HG02973 (cell line): Measurements from ENCODE around the gene CUL5.

Experiments
- ATAC-seq: cut with Tn5 transposase; IDR thresholded peaks from one replicate; pipeline ENCODE4 v1.9.1; 2021; ENCODE audit warnings: moderate library complexity; ENCODE audit not compliant: unreplicated experiment

CUL5 gene

GRCh38 chr11:108008656-108009496 lies at the start of gene CUL5:
CUL5 (plus strand) TSS chr11:108008898; CDS start chr11:108009349, 451 bp downstream.
- peak; percentile 85 for ATAC-seq

DNA sequence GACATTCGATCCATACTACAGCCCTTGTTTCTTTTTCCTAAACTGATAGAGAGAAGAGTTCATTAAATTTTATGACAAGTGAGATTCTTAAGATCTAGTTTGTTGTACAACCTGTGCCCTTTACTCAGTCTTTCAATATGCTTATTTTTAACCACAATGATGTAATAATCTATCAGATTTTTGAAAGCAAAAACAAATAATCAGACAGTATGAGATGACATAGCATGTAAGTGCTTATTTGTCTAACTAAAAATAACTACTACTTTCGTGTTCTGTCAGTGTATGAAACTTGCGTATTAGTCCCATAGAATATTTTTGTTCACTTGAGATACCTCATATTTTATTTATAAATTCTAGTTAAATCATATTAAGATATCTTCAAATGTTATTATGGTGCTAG lies 47.2 kb upstream of the CUL5 start:
- no peak for ATAC-seq

DNA sequence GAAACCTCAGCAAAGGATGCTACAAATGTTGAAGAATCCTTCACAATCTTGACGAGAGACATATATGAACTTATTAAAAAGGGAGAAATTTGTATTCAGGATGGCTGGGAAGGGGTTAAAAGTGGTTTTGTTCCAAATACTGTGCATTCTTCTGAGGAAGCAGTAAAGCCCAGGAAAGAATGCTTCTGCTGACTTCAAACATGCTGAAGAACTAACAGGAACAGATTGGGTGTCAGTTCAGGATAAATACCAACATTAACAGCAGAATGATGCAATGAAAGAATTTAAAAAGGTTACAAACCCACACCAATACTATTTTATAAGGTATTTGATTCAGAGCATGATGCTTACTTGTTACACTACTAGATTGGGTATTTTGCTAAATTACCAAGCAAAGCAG lies 46.5 kb upstream of the CUL5 start:
- no peak for ATAC-seq

- ATAC-seq = no peak
These were observed 45.6 kb upstream of the CUL5 start for GRCh38 chr11:107963091-107963490.

DNA sequence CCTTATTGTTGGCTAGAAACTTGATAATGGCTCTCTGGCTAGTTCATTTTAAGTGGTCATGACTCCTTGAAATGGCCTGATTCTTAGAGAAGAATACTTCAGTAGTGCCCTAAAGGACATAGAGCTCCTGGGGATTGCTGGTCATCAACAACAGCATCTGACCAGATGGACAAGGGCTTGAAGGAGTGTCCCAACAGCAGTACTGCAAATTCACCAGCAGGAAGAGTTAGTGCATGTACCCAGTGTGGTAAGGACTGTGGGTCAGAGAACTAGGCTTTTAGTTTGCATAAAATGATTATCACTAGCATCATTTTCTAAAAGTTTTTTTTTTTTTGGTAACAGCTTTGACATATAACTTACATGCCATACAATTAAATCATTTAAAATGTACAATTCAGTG lies 39.5 kb upstream of the CUL5 start:
- no peak for ATAC-seq

DNA sequence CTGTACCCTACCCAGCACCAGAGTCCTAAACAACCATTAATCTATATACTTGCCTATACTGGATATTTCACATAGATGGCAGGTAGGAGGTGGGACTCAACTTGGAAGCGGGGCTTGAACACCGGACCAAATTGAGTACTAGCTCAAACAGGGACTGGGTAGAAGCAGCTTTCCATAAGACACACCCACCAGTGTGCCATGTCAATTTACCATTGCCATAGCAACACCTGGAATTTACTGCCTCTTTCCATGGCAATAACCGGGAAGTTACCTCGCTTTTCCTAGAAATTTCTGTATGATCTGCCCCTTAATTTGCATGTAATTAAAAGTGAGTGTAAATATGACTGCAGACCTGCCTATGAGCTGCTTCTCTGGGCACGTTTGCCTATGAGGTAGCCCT lies 38.6 kb upstream of the CUL5 start:
- no peak for ATAC-seq

GRCh38 chr11:107973641-107974040 lies 35.1 kb upstream of the CUL5 start:
- no peak for ATAC-seq

- ATAC-seq = no peak
These were observed 20.1 kb upstream of the CUL5 start for GRCh38 chr11:107988397-107989158.

GRCh38 chr11:107991868-107992414 lies 16.8 kb upstream of the CUL5 start:
- no peak for ATAC-seq

DNA sequence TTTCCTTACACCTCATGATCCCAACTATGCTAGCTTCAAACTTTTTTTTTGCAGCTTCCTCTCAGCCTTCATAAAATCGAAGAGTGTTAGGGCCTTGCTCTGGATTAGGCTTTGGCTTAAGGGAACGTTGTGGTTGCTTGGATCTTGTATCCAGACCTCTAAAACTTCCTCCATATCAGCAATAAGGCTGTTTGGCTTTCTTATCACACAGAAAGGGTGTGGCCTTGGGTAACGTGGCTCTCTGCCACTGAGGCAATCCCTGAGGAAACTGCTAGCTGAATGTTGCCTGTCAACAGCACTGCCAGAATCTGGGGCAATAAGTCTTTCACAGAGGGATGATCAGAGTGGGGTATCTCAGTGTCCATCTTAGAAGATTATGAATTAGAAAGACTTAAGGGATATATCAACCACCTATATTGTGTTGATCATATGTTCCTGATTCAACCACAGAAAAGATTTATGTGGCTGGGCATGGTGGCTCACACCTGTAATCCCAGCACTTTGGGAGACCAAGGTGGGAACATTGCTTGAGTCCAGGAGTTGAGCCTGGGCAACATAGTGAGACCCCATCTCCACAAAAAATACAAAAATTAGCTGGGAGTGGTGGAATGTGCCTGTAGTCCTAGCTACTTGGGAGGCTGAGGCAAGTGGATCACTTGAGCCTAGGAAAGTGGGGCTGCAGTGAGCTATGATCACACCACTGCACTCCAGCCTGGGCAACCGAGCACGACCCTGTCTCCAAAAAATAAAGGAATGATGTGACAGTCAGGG lies 12.5 kb upstream of the CUL5 start:
- no peak for ATAC-seq

- no peak for ATAC-seq
These were observed 9.9 kb upstream of the CUL5 start for GRCh38 chr11:107998761-107999160.

GRCh38 chr11:107999759-108000455 lies 8.8 kb upstream of the CUL5 start:
- peak; percentile 94 for ATAC-seq

DNA sequence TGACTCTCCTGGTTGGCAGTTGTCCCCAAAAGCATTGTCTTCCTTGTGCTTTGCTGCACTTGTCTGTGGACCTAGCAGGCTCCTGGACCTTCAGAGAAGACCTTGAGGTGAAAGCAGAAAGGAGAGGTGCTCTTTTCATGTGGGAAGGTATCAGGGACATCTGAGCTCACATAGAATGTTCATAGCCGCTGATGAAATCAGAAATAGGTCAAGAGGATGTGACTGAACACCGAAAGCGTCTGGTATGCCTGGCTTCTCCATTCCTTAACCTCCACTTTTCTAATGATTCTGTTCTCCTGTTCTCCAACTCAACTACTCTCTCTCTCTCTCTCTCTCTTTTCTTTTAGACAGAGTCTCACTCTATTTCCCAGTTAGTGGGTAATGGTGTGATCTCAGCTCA lies 6.2 kb upstream of the CUL5 start:
- ATAC-seq = no peak

- no peak for ATAC-seq
These were observed 5.1 kb upstream of the CUL5 start for GRCh38 chr11:108003623-108004022.

- no peak for ATAC-seq
These were observed 879 bp upstream of the CUL5 start for GRCh38 chr11:108007819-108008218.

GRCh38 chr11:108009497-108010370 lies 1.0 kb downstream of the CUL5 start:
- ATAC-seq = no peak

DNA sequence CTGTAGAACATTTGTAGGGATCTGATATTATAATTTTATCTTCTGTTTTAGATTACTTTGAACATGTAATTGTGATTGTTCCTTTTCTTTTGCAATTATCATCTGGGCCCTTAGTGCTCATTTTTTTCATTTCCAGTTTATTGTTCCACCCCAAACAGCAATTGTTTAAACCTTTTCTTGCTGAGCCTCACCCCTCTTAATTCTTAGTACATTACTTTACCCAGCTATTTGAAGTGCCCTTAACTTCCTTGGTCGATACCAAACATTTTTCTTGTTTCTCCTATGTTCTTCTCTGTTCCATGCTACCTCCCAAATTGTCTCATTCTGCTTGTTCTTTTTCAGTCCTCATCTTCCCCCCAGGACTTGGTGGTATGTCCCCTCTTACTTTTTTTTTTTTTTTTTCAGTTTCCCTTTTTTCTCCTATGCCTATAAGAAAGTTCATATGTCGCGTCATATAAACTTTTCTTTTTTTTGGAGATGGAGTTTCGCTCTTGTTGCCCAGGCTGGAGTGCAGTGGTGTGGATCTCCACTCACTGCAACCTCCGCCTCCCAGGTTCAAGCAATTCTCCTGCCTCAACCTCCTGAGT lies 3.5 kb downstream of the CUL5 start:
- no peak for ATAC-seq

DNA sequence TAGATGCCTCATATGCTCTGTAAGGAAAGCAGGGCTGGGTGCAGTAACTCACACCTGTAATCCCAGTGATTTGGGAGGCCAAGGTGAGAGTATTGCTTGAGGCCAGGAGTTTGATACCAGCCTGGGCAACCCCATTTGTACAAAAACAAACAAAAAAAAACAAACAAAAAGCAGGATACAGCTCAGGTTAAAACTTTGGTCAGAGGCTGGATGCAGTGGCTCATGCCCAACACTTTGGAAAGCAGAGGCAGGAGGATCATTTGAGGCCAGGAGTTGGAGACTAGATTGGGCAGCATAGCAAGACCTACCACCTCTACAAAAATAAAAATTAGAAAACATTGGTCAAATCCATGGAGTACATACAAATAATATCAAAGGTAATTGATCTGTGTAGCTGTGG lies 7.9 kb downstream of the CUL5 start:
- ATAC-seq = no peak

DNA sequence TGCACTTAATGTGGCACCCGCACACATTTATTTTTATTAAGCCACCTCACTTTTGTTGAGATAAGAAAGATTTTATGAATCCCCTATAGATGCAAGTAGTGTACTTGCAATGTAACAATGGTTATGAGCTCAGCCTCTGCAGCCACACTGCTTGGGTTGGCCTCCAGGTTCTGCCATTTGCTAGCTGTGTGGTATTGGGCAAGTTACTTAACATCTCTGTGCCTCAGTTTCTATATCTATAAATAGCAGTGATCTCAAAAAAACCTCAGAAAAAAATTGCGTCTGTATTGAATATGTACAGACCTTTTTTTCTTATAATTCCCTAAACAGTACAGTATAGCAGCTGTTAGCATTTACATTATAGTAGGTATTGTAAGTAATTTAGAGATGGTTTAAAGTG lies 10.0 kb downstream of the CUL5 start:
- no peak for ATAC-seq
